Measurements from ENCODE around the gene TM9SF2. TPM values are rescaled to one million over a fixed set of nuclear protein-coding genes. Genes with fewer than 3 reads are reported as not detected.
"Not testable (repeated sequence)": the region's sequence is repeated elsewhere in the genome, so short reads cannot be mapped to it uniquely, and the experiment has no call there.

The TM9SF2 gene
- total RNA-seq, 8 experiments from 2014 or later, result 56.8 to 140 (median 76.3) TPM

GRCh38 chr13:99558570-99559180 lies 57.4 kb downstream of the TM9SF2 start:
- H3K4me3 ChIP-seq, result no peak overlapping the region
- H3K27ac ChIP-seq, result no peak overlapping the region
- 50 to 100% (median 91%) methylated on average over 1 to 4 of the region's 4 CpGs; no CpG with 5 or more reads in 1 of the 10 experiments for WGBS, 10 experiments
- H3K4me1 ChIP-seq (replicated peaks in 1 of 2), result peaks cover 0 to 2% of the 10 kb centered on the region in 2 donors
- ATAC-seq (replicated peaks in 6 of 8), result no peak
- in situ Hi-C loops (cut with MboI; ENCODE audit: low pct_unique_long_range_greater_than_20kb in 2 of 9, low sequenced_read_pairs in 9 of 9, unreplicated experiment in 9 of 9), result no loop called here

- no peak overlapping the region for H3K4me3 ChIP-seq
- WGBS, 10 experiments, result 80 to 100% (median 93%) methylated on average over 1 to 2 of the region's 2 CpGs; no CpG with 5 or more reads in 1 of the 10 experiments
- peaks cover 0 to 2% of the 10 kb centered on the region in 2 donors for H3K4me1 ChIP-seq (replicated peaks in 1 of 2)
- ATAC-seq (replicated peaks in 6 of 8), result no peak
- H3K27ac ChIP-seq, result no peak overlapping the region
- in situ Hi-C loops (cut with MboI; ENCODE audit: low pct_unique_long_range_greater_than_20kb in 2 of 9, low sequenced_read_pairs in 9 of 9, unreplicated experiment in 9 of 9), result no loop called here
Observed at GRCh38 chr13:99559560-99559959, 58.3 kb downstream of the TM9SF2 start.

GRCh38 chr13:99563404-99563803 lies 62.1 kb downstream of the TM9SF2 start:
- no peak overlapping the region for H3K27ac ChIP-seq
- H3K4me3 ChIP-seq, result no peak overlapping the region
- ATAC-seq (replicated peaks in 6 of 8), result peak in 3 of 8 experiments; percentile 44 to 81 (median 78)
- H3K4me1 ChIP-seq (replicated peaks in 1 of 2), result peaks cover 0 to 2% of the 10 kb centered on the region in 2 donors
- in situ Hi-C loops (cut with MboI; ENCODE audit: low pct_unique_long_range_greater_than_20kb in 2 of 9, low sequenced_read_pairs in 9 of 9, unreplicated experiment in 9 of 9), result no loop called here

- Histone ChIP-seq H3K27ac (no peak overlapping the region), H3K4me1 (replicated peaks in 1 of 2) (peaks cover 0 to 2% of the 10 kb centered on the region in 2 donors), H3K4me3 (no peak overlapping the region)
- WGBS, 10 experiments, result 66 to 100% (median 100%) methylated on average over 1 to 2 of the region's 2 CpGs; no CpG with 5 or more reads in 1 of the 10 experiments
- ATAC-seq (replicated peaks in 6 of 8), result no peak
- in situ Hi-C loops (cut with MboI; ENCODE audit: low pct_unique_long_range_greater_than_20kb in 2 of 9, low sequenced_read_pairs in 9 of 9, unreplicated experiment in 9 of 9), result no loop called here
Observed at GRCh38 chr13:99564386-99564785, 63.1 kb downstream of the TM9SF2 start.

GRCh38 chr13:99565478-99566124 lies 64.3 kb downstream of the TM9SF2 start:
- Histone ChIP-seq H3K27ac (no peak overlapping the region), H3K4me1 (replicated peaks in 1 of 2) (peaks cover 0 to 2% of the 10 kb centered on the region in 2 donors), H3K4me3 (no peak overlapping the region)
- in situ Hi-C loops (cut with MboI; ENCODE audit: low pct_unique_long_range_greater_than_20kb in 2 of 9, low sequenced_read_pairs in 9 of 9, unreplicated experiment in 9 of 9), result no loop called here
- 89 to 97% (median 94%) methylated on average over 3 to 22 of the region's 30 CpGs; no CpG with 5 or more reads in 1 of the 10 experiments for WGBS, 10 experiments
- peak in 1 of 8 experiments; percentile 9 for ATAC-seq (replicated peaks in 6 of 8)

GRCh38 chr13:99566125-99567083 lies 65.1 kb downstream of the TM9SF2 start:
- H3K4me3 ChIP-seq, result no peak overlapping the region
- in situ Hi-C loops (cut with MboI; ENCODE audit: low pct_unique_long_range_greater_than_20kb in 2 of 9, low sequenced_read_pairs in 9 of 9, unreplicated experiment in 9 of 9), result no loop called here
- peak in 2 of 8 experiments; percentile 14 to 22 for ATAC-seq (replicated peaks in 6 of 8)
- no peak overlapping the region for H3K27ac ChIP-seq
- 76 to 100% (median 89%) methylated on average over 1 to 15 of the region's 37 CpGs for WGBS, 10 experiments
- peaks cover 0 to 2% of the 10 kb centered on the region in 2 donors for H3K4me1 ChIP-seq (replicated peaks in 1 of 2)

GRCh38 chr13:99568901-99569300 lies 67.6 kb downstream of the TM9SF2 start:
- in situ Hi-C loops (cut with MboI; ENCODE audit: low pct_unique_long_range_greater_than_20kb in 2 of 9, low sequenced_read_pairs in 9 of 9, unreplicated experiment in 9 of 9); H3K4me3 ChIP-seq; H3K27ac ChIP-seq; H3K4me1 ChIP-seq (replicated peaks in 1 of 2); ATAC-seq (replicated peaks in 6 of 8): not testable (repeated sequence)
- 40 to 83% methylated on average over 1 to 3 of the region's 6 CpGs; no CpG with 5 or more reads in 8 of the 10 experiments for WGBS, 10 experiments

- ATAC-seq (replicated peaks in 6 of 8), result peak in 2 of 8 experiments; percentile 69 to 73
- Histone ChIP-seq H3K27ac (no peak overlapping the region), H3K4me3 (no peak overlapping the region), H3K4me1 (replicated peaks in 1 of 2) (peaks cover 0 to 9% of the 10 kb centered on the region in 2 donors)
- 31 to 100% (median 71%) methylated on average over 1 to 5 of the region's 8 CpGs; no CpG with 5 or more reads in 6 of the 10 experiments for WGBS, 10 experiments
- in situ Hi-C loops (cut with MboI; ENCODE audit: low pct_unique_long_range_greater_than_20kb in 2 of 9, low sequenced_read_pairs in 9 of 9, unreplicated experiment in 9 of 9), result no loop called here
Observed at GRCh38 chr13:99572131-99572530, 70.9 kb downstream of the TM9SF2 start.

GRCh38 chr13:99572921-99573320 lies 71.6 kb downstream of the TM9SF2 start:
- H3K4me3 ChIP-seq, result no peak overlapping the region
- in situ Hi-C loops (cut with MboI; ENCODE audit: low pct_unique_long_range_greater_than_20kb in 2 of 9, low sequenced_read_pairs in 9 of 9, unreplicated experiment in 9 of 9), result no loop called here
- ATAC-seq (replicated peaks in 6 of 8), result peak in 3 of 8 experiments; percentile 59 to 86 (median 70)
- H3K27ac ChIP-seq, result no peak overlapping the region
- H3K4me1 ChIP-seq (replicated peaks in 1 of 2), result peaks cover 0 to 9% of the 10 kb centered on the region in 2 donors
- 0 to 70% (median 39%) methylated on average over 1 to 12 of the region's 13 CpGs; no CpG with 5 or more reads in 1 of the 10 experiments for WGBS, 10 experiments

- H3K4me3 ChIP-seq, result no peak overlapping the region
- in situ Hi-C loops (cut with MboI; ENCODE audit: low pct_unique_long_range_greater_than_20kb in 2 of 9, low sequenced_read_pairs in 9 of 9, unreplicated experiment in 9 of 9), result no loop called here
Observed at GRCh38 chr13:99575376-99576120, 74.3 kb downstream of the TM9SF2 start.

GRCh38 chr13:99577934-99578917 lies 77.0 kb downstream of the TM9SF2 start:
- in situ Hi-C loops (cut with MboI; ENCODE audit: low pct_unique_long_range_greater_than_20kb in 2 of 9, low sequenced_read_pairs in 9 of 9, unreplicated experiment in 9 of 9), result no loop called here
- 53 to 96% (median 80%) methylated on average over 2 to 8 of the region's 10 CpGs; no CpG with 5 or more reads in 2 of the 10 experiments for WGBS, 10 experiments

More at GRCh38 chr13:99575376-99576120, 74.3 kb downstream of the TM9SF2 start:
- no peak for ATAC-seq (replicated peaks in 6 of 8)
- Histone ChIP-seq H3K27ac (no peak overlapping the region), H3K4me1 (replicated peaks in 1 of 2) (peaks cover 0 to 9% of the 10 kb centered on the region in 2 donors)
- WGBS, 10 experiments, result 52 to 98% (median 86%) methylated on average over 1 to 8 of the region's 18 CpGs; no CpG with 5 or more reads in 1 of the 10 experiments

More at GRCh38 chr13:99577934-99578917, 77.0 kb downstream of the TM9SF2 start:
- peaks cover 0 to 3% of the 10 kb centered on the region in 2 donors for H3K4me1 ChIP-seq (replicated peaks in 1 of 2)
- no peak overlapping the region for H3K4me3 ChIP-seq
- ATAC-seq (replicated peaks in 6 of 8), result peak in 5 of 8 experiments; percentile 15 to 75 (median 50)
- H3K27ac ChIP-seq, result no peak overlapping the region

All from motor neuron (in vitro differentiated cells).